ENCODE results near the gene XCL1. TPM values are rescaled to one million over a fixed set of nuclear protein-coding genes. Genes with fewer than 3 reads are reported as not detected.
A peak's percentile ranks its signal among the peaks of the same experiment; 100 is the strongest.

XCL1 gene
- total and polyA plus RNA-seq, 2 of the 13 experiments (the other 11 are each of a cell fraction or from before 2014, with no cell fraction given) = 2.5 to 7.6 TPM

DNA sequence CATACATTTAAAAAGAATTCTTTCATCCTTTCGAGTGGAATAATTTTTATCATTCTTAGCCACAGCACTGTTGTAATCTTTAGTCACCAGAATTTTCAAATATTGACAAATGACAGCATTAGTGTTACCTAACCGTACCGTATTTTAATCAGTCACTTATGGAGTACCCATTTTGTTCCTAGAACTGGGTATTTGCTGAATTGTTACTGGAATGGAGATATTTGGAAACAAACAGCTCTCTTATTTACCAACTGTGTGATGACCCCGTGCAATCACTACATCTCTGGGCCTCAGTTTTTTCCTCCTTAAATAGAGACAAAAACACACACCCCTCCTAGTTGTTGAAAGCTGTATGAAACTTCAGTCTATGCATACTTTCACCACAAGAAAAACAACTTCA, 24.7 kb upstream of the XCL1 start (continued):
- TF ChIP-seq POLR2AphosphoS5 (IDR thresholded peaks at IDR 0.05; ENCODE audit: low read depth, low read length) = no peak
- TF ChIP-seq KLF16 (CRISPR knock-in tag; IDR thresholded peaks at IDR 0.05) = peak in 1 of 2 experiments; percentile 52; a peak in 1 of 4 replicates
- no peak for TF ChIP-seq CHD2 (IDR thresholded peaks at IDR 0.05; ENCODE audit: low read depth, low read length)
- TF ChIP-seq, protein P1, sequence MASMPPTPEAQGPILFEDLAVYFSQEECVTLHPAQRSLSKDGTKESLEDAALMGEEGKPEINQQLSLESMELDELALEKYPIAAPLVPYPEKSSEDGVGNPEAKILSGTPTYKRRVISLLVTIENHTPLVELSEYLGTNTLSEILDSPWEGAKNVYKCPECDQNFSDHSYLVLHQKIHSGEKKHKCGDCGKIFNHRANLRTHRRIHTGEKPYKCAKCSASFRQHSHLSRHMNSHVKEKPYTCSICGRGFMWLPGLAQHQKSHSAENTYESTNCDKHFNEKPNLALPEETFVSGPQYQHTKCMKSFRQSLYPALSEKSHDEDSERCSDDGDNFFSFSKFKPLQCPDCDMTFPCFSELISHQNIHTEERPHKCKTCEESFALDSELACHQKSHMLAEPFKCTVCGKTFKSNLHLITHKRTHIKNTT (CRISPR knock-in tag; IDR thresholded peaks at IDR 0.05) = no peak
- peak; percentile 92 for TF ChIP-seq ZNF3 (CRISPR knock-in tag; IDR thresholded peaks at IDR 0.05)
- TF ChIP-seq ZBTB8A (CRISPR knock-in tag; IDR thresholded peaks at IDR 0.05; ENCODE audit: borderline replicate concordance, low read depth) = no peak
- TF ChIP-seq POLR2A (IDR thresholded peaks at IDR 0.05; ENCODE audit: insufficient read depth in 1 of 2, low read depth in 2 of 2, low read length in 2 of 2) = no peak
- TF ChIP-seq ZNF644 (CRISPR knock-in tag; IDR thresholded peaks at IDR 0.05; ENCODE audit: low read depth) = peak; percentile 57; the same call in 1 of the 2 replicates
- TF ChIP-seq SALL1 (CRISPR knock-in tag; IDR thresholded peaks at IDR 0.05) = no peak
- TF ChIP-seq, protein P2, sequence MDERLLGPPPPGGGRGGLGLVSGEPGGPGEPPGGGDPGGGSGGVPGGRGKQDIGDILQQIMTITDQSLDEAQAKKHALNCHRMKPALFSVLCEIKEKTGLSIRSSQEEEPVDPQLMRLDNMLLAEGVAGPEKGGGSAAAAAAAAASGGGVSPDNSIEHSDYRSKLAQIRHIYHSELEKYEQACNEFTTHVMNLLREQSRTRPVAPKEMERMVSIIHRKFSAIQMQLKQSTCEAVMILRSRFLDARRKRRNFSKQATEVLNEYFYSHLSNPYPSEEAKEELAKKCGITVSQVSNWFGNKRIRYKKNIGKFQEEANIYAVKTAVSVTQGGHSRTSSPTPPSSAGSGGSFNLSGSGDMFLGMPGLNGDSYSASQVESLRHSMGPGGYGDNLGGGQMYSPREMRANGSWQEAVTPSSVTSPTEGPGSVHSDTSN (CRISPR knock-in tag; IDR thresholded peaks at IDR 0.05) = no peak
- TF ChIP-seq SNAI1 (CRISPR knock-in tag; IDR thresholded peaks at IDR 0.05; ENCODE audit: borderline replicate concordance) = no peak
- TF ChIP-seq MTA1 (CRISPR knock-in tag; IDR thresholded peaks at IDR 0.05; ENCODE audit: borderline replicate concordance) = no peak
- TF ChIP-seq GFI1 (CRISPR knock-in tag; IDR thresholded peaks at IDR 0.05; ENCODE audit: borderline replicate concordance) = no peak
- no peak for TF ChIP-seq ZNF792 (CRISPR knock-in tag; IDR thresholded peaks at IDR 0.05)
- TF ChIP-seq, protein P3, sequence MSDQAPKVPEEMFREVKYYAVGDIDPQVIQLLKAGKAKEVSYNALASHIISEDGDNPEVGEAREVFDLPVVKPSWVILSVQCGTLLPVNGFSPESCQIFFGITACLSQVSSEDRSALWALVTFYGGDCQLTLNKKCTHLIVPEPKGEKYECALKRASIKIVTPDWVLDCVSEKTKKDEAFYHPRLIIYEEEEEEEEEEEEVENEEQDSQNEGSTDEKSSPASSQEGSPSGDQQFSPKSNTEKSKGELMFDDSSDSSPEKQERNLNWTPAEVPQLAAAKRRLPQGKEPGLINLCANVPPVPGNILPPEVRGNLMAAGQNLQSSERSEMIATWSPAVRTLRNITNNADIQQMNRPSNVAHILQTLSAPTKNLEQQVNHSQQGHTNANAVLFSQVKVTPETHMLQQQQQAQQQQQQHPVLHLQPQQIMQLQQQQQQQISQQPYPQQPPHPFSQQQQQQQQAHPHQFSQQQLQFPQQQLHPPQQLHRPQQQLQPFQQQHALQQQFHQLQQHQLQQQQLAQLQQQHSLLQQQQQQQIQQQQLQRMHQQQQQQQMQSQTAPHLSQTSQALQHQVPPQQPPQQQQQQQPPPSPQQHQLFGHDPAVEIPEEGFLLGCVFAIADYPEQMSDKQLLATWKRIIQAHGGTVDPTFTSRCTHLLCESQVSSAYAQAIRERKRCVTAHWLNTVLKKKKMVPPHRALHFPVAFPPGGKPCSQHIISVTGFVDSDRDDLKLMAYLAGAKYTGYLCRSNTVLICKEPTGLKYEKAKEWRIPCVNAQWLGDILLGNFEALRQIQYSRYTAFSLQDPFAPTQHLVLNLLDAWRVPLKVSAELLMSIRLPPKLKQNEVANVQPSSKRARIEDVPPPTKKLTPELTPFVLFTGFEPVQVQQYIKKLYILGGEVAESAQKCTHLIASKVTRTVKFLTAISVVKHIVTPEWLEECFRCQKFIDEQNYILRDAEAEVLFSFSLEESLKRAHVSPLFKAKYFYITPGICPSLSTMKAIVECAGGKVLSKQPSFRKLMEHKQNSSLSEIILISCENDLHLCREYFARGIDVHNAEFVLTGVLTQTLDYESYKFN (CRISPR knock-in tag; conservative IDR thresholded peaks at IDR 0.05) = peak; percentile 65
- TF ChIP-seq CBX2 (IDR thresholded peaks at IDR 0.05; ENCODE audit: low read depth, low read length) = no peak
- TF ChIP-seq CBX2 (CRISPR knock-in tag; IDR thresholded peaks at IDR 0.05; ENCODE audit: low read depth) = no peak
- TF ChIP-seq FOSL2 (CRISPR knock-in tag; IDR thresholded peaks at IDR 0.05) = peak; percentile 46; the same call in 1 of the 2 replicates
- no peak for TF ChIP-seq ASH2L (IDR thresholded peaks at IDR 0.05; ENCODE audit: insufficient read length, low read depth, low read length)
- TF ChIP-seq, protein P4, sequence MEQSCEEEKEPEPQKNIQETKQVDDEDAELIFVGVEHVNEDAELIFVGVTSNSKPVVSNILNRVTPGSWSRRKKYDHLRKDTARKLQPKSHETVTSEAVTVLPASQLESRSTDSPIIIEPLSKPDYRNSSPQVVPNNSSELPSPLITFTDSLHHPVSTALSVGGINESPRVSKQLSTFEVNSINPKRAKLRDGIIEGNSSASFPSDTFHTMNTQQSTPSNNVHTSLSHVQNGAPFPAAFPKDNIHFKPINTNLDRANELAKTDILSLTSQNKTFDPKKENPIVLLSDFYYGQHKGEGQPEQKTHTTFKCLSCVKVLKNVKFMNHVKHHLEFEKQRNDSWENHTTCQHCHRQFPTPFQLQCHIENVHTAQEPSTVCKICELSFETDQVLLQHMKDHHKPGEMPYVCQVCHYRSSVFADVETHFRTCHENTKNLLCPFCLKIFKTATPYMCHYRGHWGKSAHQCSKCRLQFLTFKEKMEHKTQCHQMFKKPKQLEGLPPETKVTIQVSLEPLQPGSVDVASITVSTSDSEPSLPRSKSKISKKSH (CRISPR knock-in tag; IDR thresholded peaks at IDR 0.05; ENCODE audit: borderline replicate concordance) = no peak
- TF ChIP-seq, protein P5, sequence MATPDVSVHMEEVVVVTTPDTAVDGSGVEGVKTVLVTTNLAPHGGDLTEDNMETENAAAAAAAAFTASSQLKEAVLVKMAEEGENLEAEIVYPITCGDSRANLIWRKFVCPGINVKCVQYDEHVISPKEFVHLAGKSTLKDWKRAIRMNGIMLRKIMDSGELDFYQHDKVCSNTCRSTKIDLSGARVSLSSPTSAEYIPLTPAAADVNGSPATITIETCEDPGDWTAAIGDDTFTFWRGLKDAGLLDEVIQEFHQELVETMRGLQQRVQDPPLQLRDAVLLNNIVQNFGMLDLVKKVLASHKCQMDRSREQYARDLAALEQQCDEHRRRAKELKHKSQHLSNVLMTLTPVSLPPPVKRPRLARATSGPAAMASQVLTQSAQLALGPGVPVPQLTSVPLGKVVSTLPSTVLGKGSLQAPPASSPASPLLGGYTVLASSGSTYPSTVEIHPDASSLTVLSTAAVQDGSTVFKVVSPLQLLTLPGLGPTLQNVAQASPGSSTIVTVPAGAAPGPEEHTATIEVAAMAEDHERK (CRISPR knock-in tag; IDR thresholded peaks at IDR 0.05; ENCODE audit: low read depth) = no peak
- TF ChIP-seq KAT8 (CRISPR knock-in tag; IDR thresholded peaks at IDR 0.05) = peak; percentile 70
- TF ChIP-seq PAX8 (CRISPR knock-in tag; IDR thresholded peaks at IDR 0.05; ENCODE audit: borderline replicate concordance) = no peak
